B cell (primary cell): ENCODE results near the gene OSCAR. TPM values are rescaled to one million over a fixed set of nuclear protein-coding genes. Genes with fewer than 3 reads are reported as not detected.

Experiments used
- ATAC-seq: fragments of 200-7000 bp; cut with Tn5 transposase; one replicate; pipeline ENCODE4 v1.10.0; 2021; ENCODE audit warnings: low read depth, mild to moderate bottlenecking, moderate number of reproducible peaks, moderate library complexity
- CTCF ChIA-PET: fragments of 350-600 bp; sonication (Branson Sonifier 250); formaldehyde crosslinking; loops from one replicate; lab custom pipeline; 2021; ENCODE audit warnings: antibody characterized with exemption, inconsistent platforms; lab: Charles Lee
- POLR2A ChIA-PET: fragments of 350-600 bp; sonication (Branson Sonifier 250); formaldehyde crosslinking; loops from one replicate; lab custom pipeline; 2021; ENCODE audit warnings: antibody characterized with exemption; lab: Charles Lee
- DNase-seq: peaks from one replicate; pipeline ENCODE4 v3.0.0; 2013
- H2AFZ ChIP-seq: 2 replicates; pipeline ENCODE4 v1.6.1; 2012; ENCODE audit warnings: mild to moderate bottlenecking, low read depth, low read length; ENCODE audit not compliant: insufficient read depth, poor library complexity, severe bottlenecking
- H3K27ac ChIP-seq, 2 donors: 1 replicate in 1 of 2; 2 replicates in 1 of 2; pipeline ENCODE4 v1.5.1; 2012 to 2013; ENCODE audit warnings: low read length in 2 of 2, mild to moderate bottlenecking in 2 of 2, moderate library complexity in 1 of 2
- H3K27me3 ChIP-seq, 4 experiments: fragments of 200-600 bp in 1 of 4; sonication (generic) in 1 of 4; replicated peaks in 1 of 4; 1 replicate in 2 of 4; 2 replicates in 2 of 4; pipeline versions ENCODE4 v1.6.1 to v1.7.0; 2013 to 2016; ENCODE audit warnings: low read length in 3 of 4, mild to moderate bottlenecking in 2 of 4, mixed read lengths in 1 of 4, moderate library complexity in 1 of 4; ENCODE audit not compliant: insufficient read depth in 4 of 4, control insufficient read depth in 3 of 4; ENCODE audit errors: control extremely low read depth in 1 of 4
- H3K36me3 ChIP-seq, 2 experiments: replicated peaks in 1 of 2; 1 replicate in 1 of 2; 2 replicates in 1 of 2; pipeline versions ENCODE4 v1.6.1 to v1.7.1; 2013; ENCODE audit warnings: low read length in 1 of 2; ENCODE audit not compliant: insufficient read depth in 2 of 2, control insufficient read depth in 1 of 2; ENCODE audit errors: control extremely low read depth in 1 of 2, extremely low read depth in 1 of 2
- H3K4me1 ChIP-seq, 2 donors: fragments of 200-600 bp in 1 of 2; sonication (generic) in 1 of 2; 1 replicate in 1 of 2; 2 replicates in 1 of 2; pipeline versions ENCODE4 v1.5.1 to v1.6.1; 2013 to 2017; ENCODE audit warnings: low read length in 2 of 2; ENCODE audit not compliant: control insufficient read depth in 2 of 2, insufficient read depth in 2 of 2
- H3K4me2 ChIP-seq: replicated peaks from 2 replicates; pipeline ENCODE3; 2012; ENCODE audit warnings: mild to moderate bottlenecking, low read depth, low read length; ENCODE audit not compliant: poor library complexity, severe bottlenecking
- H3K4me3 ChIP-seq, 5 experiments: fragments of 200-600 bp in 1 of 5; sonication (generic) in 1 of 5; 1 replicate in 3 of 5; 2 replicates in 2 of 5; pipeline versions ENCODE4 v1.5.1 to v1.7.0; 2011 to 2016; ENCODE audit warnings: low read length in 4 of 5, mild to moderate bottlenecking in 4 of 5, low read depth in 2 of 5, control low read depth in 1 of 5, moderate library complexity in 1 of 5; ENCODE audit not compliant: insufficient read depth in 1 of 5; ENCODE audit errors: control extremely low read depth in 1 of 5, extremely low read depth in 1 of 5
- H3K79me2 ChIP-seq: fragments of 200-600 bp; sonication (generic); one replicate; pipeline ENCODE4 v1.6.0; 2016; ENCODE audit warnings: low read length; ENCODE audit not compliant: control insufficient read depth, insufficient read depth
- H3K9ac ChIP-seq: fragments of 200-600 bp; sonication (generic); 2 replicates; pipeline ENCODE4 v1.6.1; 2017; ENCODE audit warnings: mild to moderate bottlenecking, low read length, moderate library complexity
- H3K9me3 ChIP-seq, 3 donors: one replicate each; pipeline versions ENCODE4 v1.6.1 to v1.7.1; 2013; ENCODE audit warnings: low read length in 2 of 3; ENCODE audit not compliant: control insufficient read depth in 2 of 3, insufficient read depth in 1 of 3; ENCODE audit errors: control extremely low read depth in 1 of 3
- H4K20me1 ChIP-seq: 2 replicates; pipeline ENCODE4 v1.6.0; 2012; ENCODE audit warnings: mild to moderate bottlenecking, low read length; ENCODE audit not compliant: insufficient read depth, control insufficient read depth, poor library complexity, severe bottlenecking
- H3K27ac Mint-ChIP-seq: one replicate; pipeline ENCODE4 v1.8.0; 2021; ENCODE audit warnings: mixed read lengths
- H3K27me3 Mint-ChIP-seq: one replicate; pipeline ENCODE4 v1.8.0; 2021; ENCODE audit warnings: mixed read lengths
- H3K4me1 Mint-ChIP-seq: one replicate; pipeline ENCODE4 v1.8.0; 2021; ENCODE audit warnings: mixed read lengths
- H3K4me3 Mint-ChIP-seq: one replicate; pipeline ENCODE4 v1.8.0; 2021; ENCODE audit warnings: mixed read lengths
- H3K9me3 Mint-ChIP-seq: one replicate; pipeline ENCODE4 v1.8.0; 2022; ENCODE audit warnings: mixed read lengths; ENCODE audit not compliant: insufficient read depth
- CTCF ChIP-seq: fragments of 200-600 bp; IDR thresholded peaks from one replicate; pipeline ENCODE4 v1.8.0; 2022; ENCODE audit warnings: antibody characterized with exemption, mild to moderate bottlenecking
- EZH2 ChIP-seq: IDR thresholded peaks from 2 replicates; pipeline ENCODE4 v1.6.1; 2012; ENCODE audit warnings: borderline replicate concordance, low read depth, mild to moderate bottlenecking, moderate library complexity, low read length; ENCODE audit not compliant: insufficient read depth, poor library complexity, severe bottlenecking
- WGBS: methylation state at CpG from one replicate; pipeline ENCODE4 v1.1.5; 2013; ENCODE audit warnings: missing lambda C conversion rate; ENCODE audit not compliant: insufficient coverage; 5-methylcytosine and 5-hydroxymethylcytosine counted together
- intact Hi-C: fragments of 100-400 bp; cut with micrococcal nuclease; formaldehyde crosslinking; loops from one replicate; pipeline ENCODE4 v1.10.0; 2022
- polyA minus RNA-seq: library from RNA; depleted of rRNA, polyadenylated mRNA; stranded (reverse); fragments of >200 nt; gene quantifications from 2 replicates; pipeline ENCODE4 v1.2.3, GENCODE V29; 2012
- polyA plus RNA-seq: library from polyadenylated mRNA; depleted of rRNA; stranded (reverse); fragments of >200 nt; gene quantifications from 2 replicates; pipeline ENCODE4 v1.2.3, GENCODE V29; 2012
- total RNA-seq, 2 donors: library from RNA; stranded (reverse); fragments of 120-200 nt in 1 of 2; gene quantifications; 1 replicate in 1 of 2; 2 replicates in 1 of 2; pipeline versions ENCODE4 v1.2.3 to v1.2.4, GENCODE V29; 2013 to 2022

Gene OSCAR
- total RNA-seq (not detected in 2 replicates), polyA plus RNA-seq (1.1 and 1.7 TPM in 2 replicates), polyA minus RNA-seq (2.2 TPM in 1 of 2 replicates, not detected in the other)
- total RNA-seq (2013), result 0.47 TPM

- peak within 1 kb of the TSS; percentile 15 for H3K27ac Mint-ChIP-seq
- H3K9me3 Mint-ChIP-seq, result no peaks in the 10 kb centered on the region
- intact Hi-C loops, result loop anchor here (5.0 kb wide), 1 partner anchor 903 kb away; no protein-coding TSS in a partner anchor
- WGBS, result 92% methylated on average over 2 of the region's 5 CpGs
- DNase-seq (no peak), ATAC-seq (no peak)
- Histone ChIP-seq H3K36me3 (no peaks in the 10 kb centered on the region), H3K27me3 (peaks cover 0 to 9% (median 2%) of the 10 kb centered on the region in 4 experiments), H2AFZ (no peak within 1 kb of the TSS), H3K9ac (no peak within 1 kb of the TSS), H4K20me1 (no peaks in the 10 kb centered on the region), H3K27ac (no peak within 1 kb of the TSS), H3K4me2 (no peak within 1 kb of the TSS), H3K4me1 (peaks cover 13 to 24% of the 10 kb centered on the region in 2 donors), H3K9me3 (peaks cover 0 to 10% (median 0%) of the 10 kb centered on the region in 3 donors), H3K79me2 (peaks cover 28% of the 10 kb centered on the region), H3K4me3 (peak within 1 kb of the TSS in 1 of 5 experiments; percentile 5)
- peaks cover 7% of the 10 kb centered on the region for H3K27me3 Mint-ChIP-seq
- H3K4me1 Mint-ChIP-seq, result peaks cover 23% of the 10 kb centered on the region
- POLR2A ChIA-PET, result no interaction called here
- CTCF ChIA-PET, result no interaction called here
- peak within 1 kb of the TSS; percentile 55 for H3K4me3 Mint-ChIP-seq
- no peak for TF ChIP-seq EZH2
- TF ChIP-seq CTCF, result no peak
Measured at GRCh38 chr19:54100561-54100960, at the start of gene OSCAR. TSS of gene OSCAR (minus strand) at chr19:54100803. CDS start at chr19:54100792, 11 bp downstream.

GRCh38 chr19:54149021-54149812 is 48.6 kb upstream of the OSCAR start:
- H3K27me3 ChIP-seq, result no peaks in the 10 kb centered on the region
- no peak overlapping the region for H3K4me3 ChIP-seq
- no peaks in the 10 kb centered on the region for H3K4me1 Mint-ChIP-seq
- H3K27ac Mint-ChIP-seq, result no peak overlapping the region
- H3K4me1 ChIP-seq, result no peaks in the 10 kb centered on the region
- H3K36me3 ChIP-seq, result peaks cover 0 to 81% of the 10 kb centered on the region in 2 experiments
- TF ChIP-seq EZH2 (no peak), CTCF (no peak)
- H3K4me3 Mint-ChIP-seq, result no peak overlapping the region
- no peak overlapping the region for H3K9ac ChIP-seq
- H3K27ac ChIP-seq, result no peak overlapping the region
- ChIA-PET CTCF (no interaction called here), POLR2A (no interaction called here)
- ATAC-seq, result no peak
- peaks cover 8% of the 10 kb centered on the region for H3K79me2 ChIP-seq
- H2AFZ ChIP-seq, result no peak overlapping the region
- DNase-seq, result no peak
- peaks cover 73% of the 10 kb centered on the region for H4K20me1 ChIP-seq
- H3K27me3 Mint-ChIP-seq, result no peaks in the 10 kb centered on the region
- intact Hi-C loops, result no loop called here
- H3K9me3 Mint-ChIP-seq, result no peaks in the 10 kb centered on the region
- no peaks in the 10 kb centered on the region for H3K9me3 ChIP-seq
- WGBS, result 88% methylated on average over 12 of the region's 12 CpGs
- no peak overlapping the region for H3K4me2 ChIP-seq
